MG63 (cell line): ENCODE measurements around the gene TSSK3. TPM values are rescaled to one million over a fixed set of nuclear protein-coding genes. Genes with fewer than 3 reads are reported as not detected.
A peak's percentile ranks its signal among the peaks of the same experiment; 100 is the strongest.

Experiments used
- DNase-seq: peaks from one replicate; pipeline ENCODE4 v3.0.0-alpha.2; 2020
- H3K27me3 ChIP-seq: fragments of 250-450 bp; sonication (Bioruptor Pico); 2 replicates; pipeline ENCODE4 v1.5.1; 2020; ENCODE audit warnings: mild to moderate bottlenecking, moderate library complexity
- H3K36me3 ChIP-seq: fragments of 250-450 bp; sonication (Bioruptor Pico); 2 replicates; pipeline ENCODE4 v1.5.1; 2020; ENCODE audit warnings: mild to moderate bottlenecking, moderate library complexity
- H3K4me3 ChIP-seq: fragments of 250-450 bp; sonication (Bioruptor Pico); 2 replicates; pipeline ENCODE4 v1.5.1; 2020; ENCODE audit warnings: mild to moderate bottlenecking, moderate library complexity
- H3K9me3 ChIP-seq: fragments of 250-450 bp; sonication (Bioruptor Pico); 2 replicates; pipeline ENCODE4 v1.5.1; 2020; ENCODE audit warnings: mild to moderate bottlenecking, moderate library complexity
- total RNA-seq: library from RNA; depleted of rRNA; stranded (reverse); fragments of >200 nt; shearing (Covaris generic); gene quantifications from 2 replicates; pipeline ENCODE4 v1.2.3, GENCODE V29; 2014; ENCODE audit warnings: low replicate concordance; rRNA removed

The TSSK3 gene
- total RNA-seq, 1 experiment from 2014 or later: not detected

DNA sequence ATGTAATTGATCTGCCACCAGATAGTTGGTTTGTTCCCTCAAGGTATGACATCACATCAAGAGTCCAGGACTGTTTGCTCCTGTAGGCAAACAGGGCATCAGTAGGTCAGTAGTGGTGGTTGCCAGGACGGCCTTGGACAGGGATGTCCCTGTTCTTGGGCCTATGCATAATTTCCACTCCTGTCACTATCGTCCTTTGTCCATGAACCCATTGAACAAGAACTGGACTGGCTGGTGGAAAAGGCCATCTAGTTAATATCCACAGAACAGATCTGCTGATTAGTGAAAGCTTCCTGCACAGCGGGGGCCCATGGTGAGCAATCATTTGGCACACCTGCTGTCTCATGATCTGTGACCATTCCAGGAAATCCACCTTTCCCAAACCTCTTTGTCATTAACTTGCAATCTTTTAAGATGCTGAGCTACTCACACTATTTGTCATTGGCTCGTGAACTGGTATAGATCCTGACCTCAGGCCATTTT is 44.3 kb downstream of the TSSK3 start:
- no peaks in the 10 kb centered on the region for H3K9me3 ChIP-seq
- H3K27me3 ChIP-seq: no peaks in the 10 kb centered on the region
- no peak for DNase-seq
- H3K36me3 ChIP-seq: no peaks in the 10 kb centered on the region
- H3K4me3 ChIP-seq: no peak overlapping the region

DNA sequence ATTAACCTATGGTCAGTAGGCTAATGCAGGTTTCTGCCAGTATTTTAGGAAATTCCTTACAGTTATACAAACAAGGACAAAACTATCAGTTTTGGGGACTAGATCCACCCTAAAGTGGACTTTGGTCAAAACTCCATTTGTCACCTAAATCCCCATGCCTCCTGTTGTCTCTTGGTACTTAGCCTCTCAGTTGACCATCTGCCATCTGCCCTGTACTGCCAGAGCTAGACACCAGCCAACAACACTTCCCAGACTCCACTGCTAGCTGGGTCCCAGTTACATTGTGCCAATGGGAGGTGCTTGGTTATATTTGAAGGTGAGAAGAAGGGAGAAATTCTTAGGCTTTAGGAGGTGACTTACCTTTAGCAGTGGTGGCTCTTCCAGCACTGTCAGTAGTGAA is 48.9 kb downstream of the TSSK3 start:
- no peak overlapping the region for H3K4me3 ChIP-seq
- H3K27me3 ChIP-seq: no peaks in the 10 kb centered on the region
- H3K9me3 ChIP-seq: peaks cover 2% of the 10 kb centered on the region
- no peaks in the 10 kb centered on the region for H3K36me3 ChIP-seq
- no peak for DNase-seq

DNA sequence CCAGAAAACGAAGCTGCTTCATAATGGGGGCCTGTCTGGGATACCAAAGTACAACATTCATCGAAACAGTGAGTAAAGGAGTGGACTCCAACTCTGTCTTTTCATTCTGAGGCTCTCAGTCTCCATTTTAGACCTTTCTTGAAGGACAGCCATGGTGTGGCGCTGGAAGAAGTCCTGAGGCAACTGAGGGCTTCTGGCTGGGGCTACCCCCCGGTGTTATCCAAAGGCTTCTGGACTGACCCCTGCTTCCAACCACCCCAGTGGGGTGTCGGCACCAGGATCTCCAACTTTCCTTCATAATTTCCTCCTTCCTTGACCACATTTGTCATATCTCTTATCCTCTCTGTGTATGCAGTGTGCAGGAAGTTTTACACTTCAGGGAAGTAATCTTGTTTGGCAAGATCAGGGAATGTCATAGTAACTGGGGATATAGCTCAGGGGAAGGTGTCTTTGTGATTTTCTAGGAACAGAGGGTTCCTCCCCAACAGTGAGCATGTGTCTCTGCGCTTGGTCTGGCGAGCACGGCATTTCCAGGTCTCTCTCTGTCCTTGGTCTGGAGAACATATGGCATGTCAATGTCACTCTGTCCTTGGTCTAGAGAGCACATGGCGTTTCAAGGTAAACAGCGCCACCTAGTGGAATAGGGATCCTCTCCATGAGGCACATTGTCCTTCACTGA is 51.3 kb downstream of the TSSK3 start:
- Histone ChIP-seq H3K27me3 (no peaks in the 10 kb centered on the region), H3K36me3 (no peaks in the 10 kb centered on the region), H3K4me3 (no peak overlapping the region), H3K9me3 (peaks cover 14% of the 10 kb centered on the region)
- DNase-seq: peak; percentile 21

Other genes with a start within 250 kb of the TSSK3 start
- gene TXLNA, start 182.9 kb upstream of the TSSK3 start, total RNA-seq: 78.6 and 87.6 TPM in 2 replicates
- gene CCDC28B, start 161.9 kb upstream of the TSSK3 start, total RNA-seq: 1.5 TPM in 1 of 2 replicates, not detected in the other
- gene IQCC, start 156.9 kb upstream of the TSSK3 start, total RNA-seq: 1.4 and 3.8 TPM in 2 replicates
- not detected in 2 replicates for gene DCDC2B, start 153.4 kb upstream of the TSSK3 start, total RNA-seq
- 12.2 and 14.5 TPM in 2 replicates for gene TMEM234, start 140.2 kb upstream of the TSSK3 start, total RNA-seq
- 515 and 870 TPM in 2 replicates for gene EIF3I, start 140.1 kb upstream of the TSSK3 start, total RNA-seq
- gene FAM167B, start 115.3 kb upstream of the TSSK3 start, total RNA-seq: 0.30 TPM in 1 of 2 replicates, not detected in the other
- gene LCK, start 111.3 kb upstream of the TSSK3 start, total RNA-seq: not detected in 2 replicates
- 88.0 and 98.3 TPM in 2 replicates for gene HDAC1, start 70.5 kb upstream of the TSSK3 start, total RNA-seq
- gene MARCKSL1, start 26.3 kb upstream of the TSSK3 start, total RNA-seq: 12.6 and 19.1 TPM in 2 replicates
- gene FAM229A, start 54 bp upstream of the TSSK3 start, total RNA-seq: 0.10 TPM in 1 of 2 replicates, not detected in the other
- gene BSDC1, start 31.9 kb downstream of the TSSK3 start, total RNA-seq: 35.8 and 52.2 TPM in 2 replicates
- not detected in 2 replicates for gene ZBTB8B, start 102.5 kb downstream of the TSSK3 start, total RNA-seq
- 2.6 and 3.2 TPM in 2 replicates for gene ZBTB8A, start 176.9 kb downstream of the TSSK3 start, total RNA-seq